HG03025 (cell line): ENCODE measurements around the gene MAPK13.
"Not testable (repeated sequence)": the region's sequence is repeated elsewhere in the genome, so short reads cannot be mapped to it uniquely, and the experiment has no call there.

Experiments used
- ATAC-seq: cut with Tn5 transposase; IDR thresholded peaks from one replicate; pipeline ENCODE4 v1.9.1; 2021; ENCODE audit warnings: mild to moderate bottlenecking, moderate library complexity; ENCODE audit not compliant: unreplicated experiment, low FRiP score

MAPK13 gene

DNA sequence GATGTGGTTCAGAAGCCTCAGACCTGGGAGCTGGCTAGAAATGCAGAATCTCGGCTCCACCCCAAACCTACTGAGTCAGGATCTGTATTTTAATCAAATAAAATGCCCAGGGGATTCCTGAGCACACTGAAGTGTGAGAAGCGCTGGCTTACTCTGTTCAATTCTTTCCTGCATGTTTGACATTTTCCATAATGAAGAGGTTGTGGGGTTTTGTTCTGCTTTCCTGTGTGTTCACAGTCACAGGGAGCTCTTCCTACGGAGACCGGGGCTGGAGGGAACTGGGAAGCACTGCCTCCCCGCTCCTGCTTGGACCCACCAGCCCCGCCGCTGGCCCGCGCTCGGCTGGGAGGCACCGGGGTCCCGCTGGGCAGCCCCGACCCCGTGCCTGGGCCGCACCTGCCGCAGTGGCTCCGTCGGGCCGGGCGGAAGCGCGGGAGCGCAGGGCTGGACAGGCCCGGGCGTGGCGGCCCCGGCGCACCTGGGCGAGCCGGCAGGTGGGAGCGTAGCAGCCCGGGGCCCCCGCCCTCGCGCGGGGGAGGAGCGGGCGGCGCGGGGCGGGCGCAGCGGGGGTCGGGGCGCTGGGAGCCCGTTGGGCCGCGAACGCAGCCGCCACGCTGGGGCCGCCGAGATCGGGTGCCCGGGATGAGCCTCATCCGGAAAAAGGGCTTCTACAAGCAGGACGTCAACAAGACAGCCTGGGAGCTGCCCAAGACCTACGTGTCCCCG, at the start of gene MAPK13:
TSS of gene MAPK13 (plus strand) at position 573 of the 726 bp plus-strand sequence. CDS start at position 643, 70 bp downstream.
- no peak for ATAC-seq

DNA sequence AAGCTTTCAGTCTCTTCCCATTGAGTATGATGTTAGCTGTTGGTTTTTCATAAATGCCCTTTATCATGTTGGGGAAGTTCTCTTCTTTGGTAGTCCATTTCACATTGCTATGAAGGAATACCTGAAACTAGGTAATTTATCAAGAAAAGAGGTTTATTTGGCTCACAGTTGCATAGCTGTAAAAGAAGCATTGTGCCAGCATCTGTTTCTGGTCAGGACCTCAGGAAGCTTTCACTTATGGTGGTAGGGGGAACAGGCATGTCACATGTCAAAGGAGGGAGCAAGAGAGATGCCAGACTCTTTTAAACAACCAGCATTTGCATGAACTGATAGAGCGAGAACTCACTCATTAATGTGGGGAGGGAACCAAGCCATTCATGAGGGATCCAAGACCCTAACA, 48.0 kb upstream of the MAPK13 start:
- ATAC-seq: no peak

GRCh38 chr6:36083446-36083845, 46.9 kb upstream of the MAPK13 start:
- ATAC-seq: no peak

- ATAC-seq: not testable (repeated sequence)
Measured at GRCh38 chr6:36088204-36088603, 42.1 kb upstream of the MAPK13 start.

DNA sequence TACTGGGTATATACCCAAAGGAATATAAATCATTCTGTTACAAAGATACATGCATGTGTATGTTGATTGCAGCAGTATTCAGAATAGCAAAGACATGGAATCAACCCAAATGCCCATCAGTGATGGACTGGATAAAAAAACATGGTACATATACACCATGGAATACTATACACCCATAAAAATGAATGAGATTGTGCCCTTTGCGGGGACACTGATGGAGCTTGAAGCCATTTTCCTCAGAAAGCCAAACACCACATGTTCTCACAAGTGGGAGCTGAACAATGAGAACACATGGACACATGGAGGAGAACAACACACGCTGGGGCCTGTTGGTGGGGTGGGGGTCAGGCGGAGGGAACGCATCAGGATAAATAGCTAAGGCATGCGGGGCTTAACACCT, 41.3 kb upstream of the MAPK13 start:
- no peak for ATAC-seq

DNA sequence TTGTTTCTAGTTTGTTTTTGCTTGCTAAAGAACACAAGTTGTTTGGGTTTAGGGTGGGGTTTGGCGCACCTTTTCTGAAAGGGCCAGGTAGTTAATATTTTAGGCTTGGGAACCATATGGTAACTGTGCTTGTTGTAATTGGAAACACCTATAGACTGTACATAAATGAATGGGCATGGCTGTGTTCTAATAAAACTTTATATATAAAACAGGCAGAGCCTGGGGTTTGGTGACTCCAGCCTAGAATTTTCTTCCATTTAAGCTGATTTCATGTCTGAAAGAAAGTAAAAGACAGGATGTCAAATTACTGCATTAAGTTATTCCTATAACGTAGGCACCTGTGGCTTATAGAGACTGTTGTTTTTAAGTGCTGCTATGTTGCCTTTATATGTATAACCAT, 36.1 kb upstream of the MAPK13 start:
- no peak for ATAC-seq

DNA sequence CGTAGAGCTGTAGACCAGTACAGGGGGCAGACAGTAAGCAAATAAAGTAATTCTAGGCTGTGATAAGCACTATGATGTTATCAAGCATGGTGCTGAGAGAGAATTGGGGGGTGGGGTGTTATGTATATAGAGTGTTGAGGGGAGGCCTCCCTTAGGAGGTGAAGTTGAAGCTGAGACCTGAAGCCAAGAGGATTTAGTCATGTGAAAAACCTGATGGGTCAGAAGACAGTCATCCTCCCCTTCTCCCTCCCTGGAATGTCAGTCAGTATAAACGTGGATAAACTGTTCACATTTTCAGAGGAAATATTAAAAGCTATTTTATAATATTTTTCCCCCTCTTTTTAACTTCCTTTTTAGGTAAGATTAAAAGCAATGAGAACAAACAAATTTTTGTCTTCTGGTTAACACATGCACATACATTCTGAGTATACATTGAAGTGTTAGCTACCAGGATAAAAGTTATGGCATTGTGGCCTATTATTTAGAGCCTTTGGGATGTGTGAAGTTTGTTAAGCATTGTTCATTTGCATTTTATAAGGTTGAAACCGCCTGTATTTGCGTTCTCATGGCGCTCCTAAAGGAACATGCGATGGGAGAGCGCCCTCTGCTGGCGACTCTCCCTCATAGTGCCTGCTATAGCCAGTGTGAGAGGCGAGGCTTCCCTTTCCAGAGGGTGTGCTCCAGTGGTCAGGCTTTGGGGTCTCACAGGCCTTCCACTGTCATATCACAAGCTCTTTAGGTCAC, 35.4 kb upstream of the MAPK13 start:
- ATAC-seq: no peak

- ATAC-seq: no peak
Measured at GRCh38 chr6:36095497-36096391, 34.6 kb upstream of the MAPK13 start.

- no peak for ATAC-seq
Measured at GRCh38 chr6:36098253-36098919, 31.9 kb upstream of the MAPK13 start.

GRCh38 chr6:36098920-36099647, 31.2 kb upstream of the MAPK13 start:
- ATAC-seq: no peak

DNA sequence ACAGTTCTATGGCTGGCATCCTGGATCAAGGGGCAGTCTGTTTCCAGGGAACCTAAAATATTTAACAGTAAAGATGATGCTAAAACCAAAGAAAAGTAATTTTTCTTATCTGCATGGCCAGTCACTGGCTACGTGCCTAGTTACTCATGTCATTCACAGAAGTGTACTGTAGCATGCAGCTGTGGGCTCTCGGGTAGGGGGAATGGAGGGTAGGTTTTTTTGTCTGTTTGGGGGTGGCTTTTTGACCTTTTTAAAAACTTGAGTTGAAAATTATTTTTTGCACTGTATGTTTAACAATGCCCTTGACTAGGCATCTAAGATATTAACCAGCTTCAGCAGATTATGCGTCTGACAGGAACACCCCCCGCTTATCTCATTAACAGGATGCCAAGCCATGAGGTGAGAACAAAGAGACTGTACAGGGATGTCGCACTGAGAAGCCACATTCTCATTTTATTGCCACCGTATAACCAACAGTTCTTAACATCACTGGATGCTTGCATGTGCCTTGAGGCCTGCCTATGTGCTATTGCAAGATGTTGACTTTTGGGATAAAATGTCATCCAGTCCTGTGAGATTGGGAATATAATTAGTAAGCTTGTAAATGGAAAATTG, 30.3 kb upstream of the MAPK13 start:
- no peak for ATAC-seq

- no peak for ATAC-seq
Measured at GRCh38 chr6:36101691-36102090, 28.6 kb upstream of the MAPK13 start.

- ATAC-seq: no peak
Measured at GRCh38 chr6:36102853-36103252, 27.5 kb upstream of the MAPK13 start.

- ATAC-seq: no peak
Measured at GRCh38 chr6:36104836-36105235, 25.5 kb upstream of the MAPK13 start.

- no peak for ATAC-seq
Measured at GRCh38 chr6:36109092-36109491, 21.2 kb upstream of the MAPK13 start.

GRCh38 chr6:36110050-36110449, 20.3 kb upstream of the MAPK13 start:
- ATAC-seq: no peak

GRCh38 chr6:36110863-36111262, 19.4 kb upstream of the MAPK13 start:
- ATAC-seq: no peak

- no peak for ATAC-seq
Measured at GRCh38 chr6:36111526-36111925, 18.8 kb upstream of the MAPK13 start.

GRCh38 chr6:36113049-36113448, 17.3 kb upstream of the MAPK13 start:
- ATAC-seq: no peak
